AML-193 (cell line): ENCODE results near the gene ZNF524.
A peak's percentile ranks its signal among the peaks of the same experiment; 100 is the strongest.

ENCODE experiments used
- DNase-seq, 2 experiments: peaks; one replicate each; lab custom pipeline; 2025; lab: John Stamatoyannopoulos, UW

The ZNF524 gene

GRCh38 chr19:55603115-55603514, 3.0 kb downstream of the ZNF524 start:
- DNase-seq = no peak

GRCh38 chr19:55603581-55604292, 3.6 kb downstream of the ZNF524 start:
- DNase-seq = no peak

- DNase-seq = peak; percentile 81 to 91
These were observed 5.1 kb downstream of the ZNF524 start for GRCh38 chr19:55605207-55605636.

- DNase-seq = peak; percentile 69 to 70
These were observed 5.8 kb downstream of the ZNF524 start, which contains the start of gene ZNF865 for GRCh38 chr19:55605637-55606470. ZNF865 (plus strand) TSS chr19:55605647; CDS start chr19:55613619, 7,972 bp downstream.

GRCh38 chr19:55606471-55606787, 6.3 kb downstream of the ZNF524 start:
- no peak for DNase-seq

GRCh38 chr19:55606817-55607216, 6.7 kb downstream of the ZNF524 start:
- DNase-seq = no peak

- no peak for DNase-seq
These were observed 9.2 kb downstream of the ZNF524 start for GRCh38 chr19:55609326-55609725.

GRCh38 chr19:55611300-55611982, 11.4 kb downstream of the ZNF524 start:
- no peak for DNase-seq

GRCh38 chr19:55611983-55612645, 12.0 kb downstream of the ZNF524 start:
- DNase-seq = no peak

GRCh38 chr19:55613396-55613795, 13.3 kb downstream of the ZNF524 start:
- DNase-seq = no peak

GRCh38 chr19:55613930-55614710, 14.0 kb downstream of the ZNF524 start:
- DNase-seq = no peak

- no peak for DNase-seq
These were observed 14.8 kb downstream of the ZNF524 start for GRCh38 chr19:55614711-55615542.

- no peak for DNase-seq
These were observed 15.7 kb downstream of the ZNF524 start for GRCh38 chr19:55615543-55616394.

- DNase-seq = no peak
These were observed 16.3 kb downstream of the ZNF524 start for GRCh38 chr19:55616395-55616875.

- no peak for DNase-seq
These were observed 17.3 kb downstream of the ZNF524 start for GRCh38 chr19:55617426-55617825.

- no peak for DNase-seq
These were observed 18.3 kb downstream of the ZNF524 start for GRCh38 chr19:55618426-55618825.

GRCh38 chr19:55619286-55619685, 19.2 kb downstream of the ZNF524 start:
- DNase-seq = no peak

GRCh38 chr19:55620410-55621204, 20.5 kb downstream of the ZNF524 start:
- peak; percentile 87 to 89 for DNase-seq
